Measurements from ENCODE around the gene FRK.
"Not testable (repeated sequence)": the region's sequence is repeated elsewhere in the genome, so short reads cannot be mapped to it uniquely, and the experiment has no call there.

FRK gene

DNA sequence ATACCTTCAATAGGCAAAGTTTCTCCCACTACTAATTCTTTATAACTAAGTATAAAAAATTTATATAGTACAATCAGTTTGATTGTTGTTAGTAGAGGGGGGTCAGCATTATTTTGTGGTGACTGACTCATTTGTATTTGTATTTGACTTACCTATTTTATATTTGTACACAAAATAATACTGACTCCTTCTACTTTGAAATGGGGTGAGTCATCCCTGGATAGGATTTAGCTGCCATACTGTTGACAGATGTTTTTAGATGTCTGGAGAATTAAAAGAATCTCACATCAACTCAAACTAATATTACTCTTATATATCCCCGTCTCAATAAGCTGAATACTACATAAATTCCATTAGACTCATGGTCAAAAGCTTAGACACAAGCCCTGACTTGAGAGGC is 114.9 kb downstream of the FRK start:
- DNase-seq = no peak

GRCh38 chr6:115945306-115945705 is 115.4 kb downstream of the FRK start:
- DNase-seq = no peak

DNA sequence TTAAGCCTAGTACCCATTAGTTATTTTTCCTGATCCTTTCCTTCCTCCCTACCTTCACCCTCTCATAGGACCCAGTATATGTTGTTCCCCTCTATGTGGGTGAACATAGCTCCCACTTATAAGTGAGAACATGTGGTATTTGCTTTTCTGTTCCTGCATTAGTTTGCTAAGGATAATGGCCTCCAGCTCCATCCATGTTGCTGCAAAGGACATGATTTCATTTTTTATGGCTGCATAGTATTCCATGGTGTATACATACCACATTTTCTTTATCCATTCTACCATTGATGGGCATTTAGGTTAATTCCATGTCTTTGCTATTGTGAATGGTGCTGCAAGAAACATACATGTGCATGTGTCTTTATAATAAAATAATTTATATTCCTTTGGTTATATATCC is 115.9 kb downstream of the FRK start:
- not testable (repeated sequence) for DNase-seq

- not testable (repeated sequence) for DNase-seq
Measured at GRCh38 chr6:115937502-115937901, 123.2 kb downstream of the FRK start.

- no peak for DNase-seq
Measured at GRCh38 chr6:115935361-115935760, 125.3 kb downstream of the FRK start.

DNA sequence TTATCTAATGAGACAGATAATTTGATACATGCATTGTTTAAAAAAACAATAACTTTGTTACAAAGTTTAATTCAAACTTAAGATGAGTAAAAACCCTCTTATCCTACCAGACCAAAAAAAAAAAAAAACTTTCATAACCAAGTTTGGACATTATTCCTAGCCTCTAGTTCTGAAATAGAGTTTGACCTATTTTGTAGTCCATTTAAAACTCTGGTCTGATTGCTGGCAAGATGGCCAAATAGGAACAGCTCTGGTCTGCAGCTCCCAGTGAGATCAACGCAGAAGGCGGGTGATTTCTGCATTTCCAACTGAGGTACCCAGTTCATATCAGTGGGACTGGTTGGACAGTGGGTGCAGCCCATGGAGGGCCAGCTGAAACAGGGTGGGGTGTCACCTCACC is 125.9 kb downstream of the FRK start:
- no peak for DNase-seq

- DNase-seq = no peak
Measured at GRCh38 chr6:115934145-115934544, 126.5 kb downstream of the FRK start.

DNA sequence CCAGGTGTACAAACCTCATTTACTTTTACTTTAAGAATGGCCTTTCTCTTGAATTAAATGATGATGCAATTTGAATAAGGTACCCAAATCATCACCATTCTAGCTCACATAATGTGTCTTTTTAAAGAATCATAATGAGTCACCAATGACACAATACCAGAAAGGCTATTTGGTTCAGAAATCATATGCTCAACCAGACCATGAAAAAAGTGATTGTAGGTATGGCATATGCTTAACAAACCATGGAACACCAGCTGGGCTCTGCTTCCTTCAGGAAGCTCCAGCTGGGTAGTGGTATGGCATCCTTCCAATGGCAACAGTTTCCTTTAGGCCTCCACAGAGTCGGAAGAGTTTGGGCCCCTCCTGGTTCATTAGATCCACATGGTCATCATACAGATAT is 128.2 kb downstream of the FRK start:
- no peak for DNase-seq

GRCh38 chr6:115928000-115928399 is 132.7 kb downstream of the FRK start:
- DNase-seq = not testable (repeated sequence)

GRCh38 chr6:115922971-115923370 is 137.7 kb downstream of the FRK start:
- no peak for DNase-seq

DNA sequence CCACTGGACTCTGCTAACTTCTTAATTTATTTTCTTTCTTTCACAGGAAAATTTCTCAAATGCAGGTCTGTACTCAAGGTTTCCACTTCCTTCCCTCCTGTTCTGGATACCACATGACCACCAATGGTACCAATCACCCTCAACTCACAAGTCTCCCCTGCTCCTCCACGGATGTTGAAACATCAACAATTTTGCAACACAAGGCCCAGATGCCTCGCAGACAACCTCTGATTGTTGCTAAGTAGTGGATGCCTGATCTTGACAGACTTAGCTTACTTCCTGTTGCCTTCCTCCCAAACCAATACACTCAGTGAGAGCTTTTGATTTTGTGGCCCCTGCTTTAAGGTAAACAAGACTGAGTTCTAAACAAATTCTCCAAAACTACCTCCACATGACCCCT is 146.6 kb downstream of the FRK start:
- no peak for DNase-seq

DNA sequence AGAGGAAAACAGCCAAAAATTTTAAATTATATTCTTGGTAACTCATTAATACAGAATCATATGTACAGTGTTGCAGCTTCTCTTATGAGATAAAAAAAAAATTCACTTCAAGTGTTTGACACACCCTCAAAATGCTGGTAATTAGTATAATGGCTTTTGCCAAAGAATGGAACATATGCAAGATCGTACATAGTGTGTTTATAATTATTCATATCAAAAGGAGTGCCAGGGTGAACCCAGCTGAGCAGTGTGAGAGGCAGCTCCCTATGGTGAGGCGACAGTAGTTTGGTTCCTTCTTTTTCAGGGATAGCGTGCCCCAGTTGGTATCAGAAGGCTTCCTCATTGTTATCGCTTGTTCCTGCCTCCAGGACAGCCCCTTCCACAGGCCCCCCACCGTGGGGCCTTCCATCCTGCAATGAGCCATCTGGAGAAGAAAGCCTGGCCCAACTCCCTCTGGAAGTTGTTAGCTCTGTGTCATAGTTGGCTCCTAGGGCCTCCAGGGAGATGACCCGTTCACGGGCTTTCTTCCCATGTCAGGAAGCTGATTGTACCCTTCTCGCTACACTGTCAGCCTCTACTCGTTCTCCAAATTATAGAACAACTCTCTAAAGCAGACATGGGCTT is 150.7 kb downstream of the FRK start:
- no peak for DNase-seq

- DNase-seq = no peak
Measured at GRCh38 chr6:115908906-115909559, 151.7 kb downstream of the FRK start.

DNA sequence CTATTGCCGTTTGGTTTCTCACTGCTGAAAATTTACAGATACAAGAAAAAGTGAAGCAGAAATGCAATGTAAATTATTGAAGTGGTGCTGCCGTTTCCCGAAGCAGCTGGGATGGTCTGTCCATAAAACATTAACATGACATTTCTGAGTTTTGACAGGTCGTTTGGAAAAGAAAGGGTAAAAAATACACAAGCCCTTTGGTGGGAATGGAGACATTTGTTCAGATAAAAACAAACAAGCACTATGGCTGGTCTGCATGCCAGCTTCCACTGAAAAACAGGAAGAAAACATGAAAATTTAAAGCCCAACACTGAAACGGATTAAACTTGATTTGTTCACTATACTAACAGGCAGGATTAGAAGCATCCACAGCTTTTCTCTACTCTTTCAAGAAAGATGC is 155.2 kb downstream of the FRK start:
- no peak for DNase-seq

GRCh38 chr6:115902436-115902835 is 158.3 kb downstream of the FRK start:
- no peak for DNase-seq

- peak in 8 of 51 donors; percentile 2 to 45 (median 9) for DNase-seq
Measured at GRCh38 chr6:115901896-115902295, 158.8 kb downstream of the FRK start.

DNA sequence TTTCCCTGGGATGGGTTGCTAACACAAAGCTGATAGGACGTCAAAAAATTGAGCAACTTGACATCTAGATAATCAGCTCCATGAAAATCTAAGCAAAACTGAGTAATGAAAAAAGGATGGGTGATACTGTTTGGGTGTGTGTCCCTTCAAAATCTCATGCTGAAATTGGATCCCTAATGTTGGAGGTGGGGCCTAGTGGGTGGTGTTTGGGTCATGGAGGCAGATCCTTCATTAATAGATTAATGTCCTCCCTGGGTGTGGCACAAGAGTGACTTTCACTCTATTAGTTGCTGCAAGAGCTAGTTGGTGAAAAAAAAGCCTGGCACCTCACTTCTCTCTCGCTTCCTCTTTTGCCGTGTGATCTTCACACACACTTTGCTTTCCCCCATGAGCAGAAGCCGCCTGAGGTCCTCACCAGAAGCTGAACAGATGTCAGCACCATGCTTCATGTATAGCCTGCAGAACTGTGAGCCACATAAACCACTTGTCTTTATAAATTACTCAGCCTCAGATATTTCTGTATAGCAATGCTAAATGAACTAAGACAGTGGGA is 160.9 kb downstream of the FRK start:
- no peak for DNase-seq

DNA sequence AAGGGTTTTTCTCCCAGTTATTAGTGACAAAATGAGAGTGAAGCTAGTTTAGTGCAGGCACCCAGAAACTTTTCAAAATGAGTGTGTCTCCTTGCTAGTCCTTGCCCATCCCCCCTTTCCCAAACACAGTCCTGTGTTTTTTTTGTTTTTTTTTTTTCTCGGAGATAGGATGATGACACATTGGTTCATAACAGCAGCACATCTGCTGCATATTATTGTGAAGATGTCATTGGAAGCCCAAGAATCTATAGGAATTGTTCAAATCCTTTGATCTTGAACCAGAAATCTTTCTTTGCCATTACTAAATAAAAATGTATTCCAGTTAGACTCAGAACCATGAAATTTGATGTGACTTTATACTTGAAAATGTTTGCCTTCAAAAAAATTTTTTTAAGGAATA is 162.4 kb downstream of the FRK start:
- no peak for DNase-seq

GRCh38 chr6:115896538-115897129 is 164.1 kb downstream of the FRK start:
- peak in 4 of 51 donors; percentile 6 to 70 (median 12) for DNase-seq

DNA sequence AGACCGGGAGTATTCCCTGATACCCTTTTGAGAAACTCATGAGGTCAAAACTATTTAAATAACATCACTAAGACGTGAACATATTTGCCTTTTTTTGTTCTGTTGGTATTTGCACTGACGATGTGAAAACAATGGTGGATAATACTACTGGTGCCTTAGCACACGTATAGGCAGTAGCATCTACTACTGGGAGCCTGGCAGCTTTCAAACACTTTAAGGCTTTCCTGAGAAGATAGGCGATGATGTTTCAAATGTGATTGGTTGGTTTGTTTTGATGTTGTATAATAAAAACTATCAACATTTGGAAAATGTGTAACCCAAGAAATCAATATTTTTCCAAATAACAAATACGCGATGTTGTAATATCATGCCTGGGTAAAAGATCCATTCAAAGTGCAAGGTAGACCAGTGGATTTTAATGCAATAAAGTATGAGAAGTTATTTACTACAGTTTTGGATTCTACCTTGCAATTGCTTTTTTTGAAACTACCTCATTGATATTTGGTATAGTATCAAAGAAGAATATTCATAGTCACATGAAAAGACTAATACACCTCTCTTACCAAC is 166.2 kb downstream of the FRK start:
- DNase-seq = no peak

DNA sequence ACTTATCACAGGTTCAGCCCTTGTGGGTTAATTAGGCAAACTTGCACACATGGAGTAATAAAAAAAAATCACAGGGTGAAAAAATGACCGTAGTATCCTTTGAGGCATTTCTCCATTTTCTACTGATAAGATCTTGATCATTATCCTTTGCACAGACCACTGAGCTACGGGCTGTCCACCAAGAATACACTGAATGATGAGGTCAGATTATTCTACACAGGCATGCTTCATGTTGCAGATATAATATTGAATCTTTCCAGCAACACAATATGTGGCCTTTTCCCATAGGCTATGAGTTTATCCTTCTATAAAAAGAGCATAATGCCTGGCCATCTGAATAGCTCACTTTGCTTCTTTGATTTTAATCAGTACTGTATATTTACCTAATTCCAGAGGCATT is 168.9 kb downstream of the FRK start:
- no peak for DNase-seq

GRCh38 chr6:115891111-115891669 is 169.5 kb downstream of the FRK start:
- no peak for DNase-seq
